Measurements from ENCODE around the gene RBM42.

DNA sequence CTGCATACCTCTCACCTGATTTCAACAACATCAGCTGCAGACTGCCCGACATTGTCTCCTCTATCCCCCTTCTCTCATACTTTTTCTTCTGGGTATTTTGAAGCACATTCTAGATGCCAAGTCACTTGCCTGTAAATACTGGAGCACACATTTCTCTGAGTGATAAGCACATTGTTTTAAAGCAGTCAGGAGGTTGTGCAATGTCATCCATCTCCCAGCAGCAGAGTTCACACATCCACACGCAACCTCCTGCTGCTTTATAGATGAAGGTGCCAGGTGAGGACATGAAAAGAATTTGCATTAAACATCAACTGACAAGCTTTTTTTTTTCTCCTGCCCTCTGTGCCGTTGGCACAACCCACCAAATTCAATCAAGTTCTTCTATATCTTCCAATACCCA is 43.0 kb downstream of the RBM42 start:
- no peak for TF ChIP-seq POLR2A (IDR thresholded peaks at IDR 0.05; ENCODE audit: low read depth, low read length)
- TF ChIP-seq POLR2AphosphoS5 (IDR thresholded peaks at IDR 0.05; ENCODE audit: low read depth, low read length): no peak
- TF ChIP-seq SPI1 (IDR thresholded peaks at IDR 0.05; ENCODE audit: low read depth, low read length): no peak
- no peak for TF ChIP-seq TAF1 (IDR thresholded peaks at IDR 0.05; ENCODE audit: low read depth, low read length)
